MCF 10A (cell line): Measurements from ENCODE around the gene CDC45. TPM values are rescaled to one million over a fixed set of nuclear protein-coding genes. Genes with fewer than 3 reads are reported as not detected.

Experiments used
- BruUV-seq: library from RNA; stranded (reverse); fragments of 400-500 nt; replicated peaks from 2 replicates; lab custom pipeline; 2021; lab: Mats Ljungman, UMichigan
- CTCF ChIA-PET: fragments of 300-600 bp; sonication (Branson Sonifier 250); formaldehyde crosslinking; extraction: SDS; loops from one replicate; lab custom pipeline; 2021; ENCODE audit warnings: antibody characterized with exemption, inconsistent platforms; lab: Yijun Ruan, JAX
- POLR2A ChIA-PET: fragments of 300-600, 350-650 bp; sonication (Branson Sonifier 250); formaldehyde crosslinking; extraction: SDS; loops from one replicate; lab custom pipeline; 2020; ENCODE audit warnings: antibody characterized with exemption, inconsistent platforms; lab: Yijun Ruan, JAX
- DNase-seq: peaks from one replicate; pipeline ENCODE4 v3.0.0-alpha.2; 2018; ENCODE audit not compliant: unreplicated experiment
- H3K27ac Mint-ChIP-seq: one replicate; pipeline ENCODE4 v1.8.0; 2022; ENCODE audit warnings: mild to moderate bottlenecking, low read depth, mixed read lengths; ENCODE audit not compliant: unreplicated experiment
- H3K27me3 Mint-ChIP-seq: one replicate; pipeline ENCODE4 v1.8.0; 2022; ENCODE audit warnings: mixed read lengths; ENCODE audit not compliant: insufficient read depth, unreplicated experiment
- H3K36me3 Mint-ChIP-seq: one replicate; pipeline ENCODE4 v1.8.0; 2022; ENCODE audit warnings: mild to moderate bottlenecking, moderate library complexity, mixed read lengths; ENCODE audit not compliant: insufficient read depth, unreplicated experiment
- H3K4me1 Mint-ChIP-seq: one replicate; pipeline ENCODE4 v1.8.0; 2022; ENCODE audit warnings: mixed read lengths; ENCODE audit not compliant: insufficient read depth, unreplicated experiment
- H3K4me3 Mint-ChIP-seq: one replicate; pipeline ENCODE4 v1.8.0; 2022; ENCODE audit warnings: mild to moderate bottlenecking, moderate library complexity, mixed read lengths; ENCODE audit not compliant: unreplicated experiment
- H3K9me3 Mint-ChIP-seq: one replicate; pipeline ENCODE4 v1.8.0; 2022; ENCODE audit warnings: mixed read lengths; ENCODE audit not compliant: unreplicated experiment
- CTCF ChIP-seq: fragments of 200-600 bp; IDR thresholded peaks from one replicate; pipeline ENCODE4 v1.8.0; 2022; ENCODE audit warnings: antibody characterized with exemption, mild to moderate bottlenecking; ENCODE audit not compliant: unreplicated experiment
- intact Hi-C: fragments of 100-400 bp; cut with micrococcal nuclease; formaldehyde crosslinking; loops from 2 replicates; pipeline ENCODE4 v1.14.1; 2022
- total RNA-seq: library from RNA; stranded (reverse); gene quantifications from 2 replicates; pipeline ENCODE4 v1.2.3, GENCODE V29; 2022

Gene CDC45
- total RNA-seq, 1 experiment from 2014 or later: 18.6 TPM

GRCh38 chr22:19533049-19533626 lies 53.4 kb downstream of the CDC45 start:
- H3K36me3 Mint-ChIP-seq: no peaks in the 10 kb centered on the region
- intact Hi-C loops: no loop called here
- POLR2A ChIA-PET: no interaction called here
- H3K4me1 Mint-ChIP-seq: no peaks in the 10 kb centered on the region
- CTCF ChIA-PET: no interaction called here
- no peak overlapping the region for H3K4me3 Mint-ChIP-seq
- BruUV-seq: no TSS peak
- no peaks in the 10 kb centered on the region for H3K9me3 Mint-ChIP-seq
- H3K27ac Mint-ChIP-seq: peak overlapping the region; percentile 42
- no peak for DNase-seq
- no peak for TF ChIP-seq CTCF
- H3K27me3 Mint-ChIP-seq: peaks cover 10% of the 10 kb centered on the region

GRCh38 chr22:19533857-19534256 lies 54.1 kb downstream of the CDC45 start:
- Mint-ChIP-seq H3K36me3 (no peaks in the 10 kb centered on the region), H3K27me3 (peaks cover 10% of the 10 kb centered on the region), H3K9me3 (no peaks in the 10 kb centered on the region), H3K4me3 (no peak overlapping the region), H3K4me1 (no peaks in the 10 kb centered on the region), H3K27ac (no peak overlapping the region)
- BruUV-seq: no TSS peak
- intact Hi-C loops: no loop called here
- TF ChIP-seq CTCF: no peak
- no peak for DNase-seq
- ChIA-PET CTCF (no interaction called here), POLR2A (no interaction called here)

GRCh38 chr22:19535001-19535400 lies 55.3 kb downstream of the CDC45 start:
- intact Hi-C loops: no loop called here
- no TSS peak for BruUV-seq
- no peak for DNase-seq
- TF ChIP-seq CTCF: no peak
- H3K27me3 Mint-ChIP-seq: peaks cover 10% of the 10 kb centered on the region
- H3K9me3 Mint-ChIP-seq: no peaks in the 10 kb centered on the region
- no peak overlapping the region for H3K27ac Mint-ChIP-seq
- H3K4me1 Mint-ChIP-seq: no peaks in the 10 kb centered on the region
- no peak overlapping the region for H3K4me3 Mint-ChIP-seq
- CTCF ChIA-PET: interaction anchor here (0.6 kb wide), 1 partner anchor 144 kb away, joined by 3 read pairs; no protein-coding TSS in a partner anchor
- POLR2A ChIA-PET: no interaction called here
- no peaks in the 10 kb centered on the region for H3K36me3 Mint-ChIP-seq

- H3K36me3 Mint-ChIP-seq: no peaks in the 10 kb centered on the region
- H3K9me3 Mint-ChIP-seq: no peaks in the 10 kb centered on the region
- no peak for DNase-seq
- ChIA-PET CTCF (interaction anchor here (0.6 kb wide), 1 partner anchor 386 kb away, joined by 3 read pairs; no protein-coding TSS in a partner anchor), POLR2A (interaction anchor here (1.0 kb wide), 1 partner anchor 32 kb away, joined by 4 read pairs; no protein-coding TSS in a partner anchor)
- no peak for TF ChIP-seq CTCF
- intact Hi-C loops: no loop called here
- no peaks in the 10 kb centered on the region for H3K4me1 Mint-ChIP-seq
- no TSS peak for BruUV-seq
- H3K4me3 Mint-ChIP-seq: no peak overlapping the region
- H3K27me3 Mint-ChIP-seq: peaks cover 10% of the 10 kb centered on the region
- no peak overlapping the region for H3K27ac Mint-ChIP-seq
Observed at GRCh38 chr22:19536564-19536963, 56.8 kb downstream of the CDC45 start.
